ENCODE results near the gene ACTG1. TPM values are rescaled to one million over a fixed set of nuclear protein-coding genes. Genes with fewer than 3 reads are reported as not detected.

The ACTG1 gene
- total and polyA plus RNA-seq, 3 donors from 2014 or later: 1,571 to 2,057 (median 1,790) TPM

DNA sequence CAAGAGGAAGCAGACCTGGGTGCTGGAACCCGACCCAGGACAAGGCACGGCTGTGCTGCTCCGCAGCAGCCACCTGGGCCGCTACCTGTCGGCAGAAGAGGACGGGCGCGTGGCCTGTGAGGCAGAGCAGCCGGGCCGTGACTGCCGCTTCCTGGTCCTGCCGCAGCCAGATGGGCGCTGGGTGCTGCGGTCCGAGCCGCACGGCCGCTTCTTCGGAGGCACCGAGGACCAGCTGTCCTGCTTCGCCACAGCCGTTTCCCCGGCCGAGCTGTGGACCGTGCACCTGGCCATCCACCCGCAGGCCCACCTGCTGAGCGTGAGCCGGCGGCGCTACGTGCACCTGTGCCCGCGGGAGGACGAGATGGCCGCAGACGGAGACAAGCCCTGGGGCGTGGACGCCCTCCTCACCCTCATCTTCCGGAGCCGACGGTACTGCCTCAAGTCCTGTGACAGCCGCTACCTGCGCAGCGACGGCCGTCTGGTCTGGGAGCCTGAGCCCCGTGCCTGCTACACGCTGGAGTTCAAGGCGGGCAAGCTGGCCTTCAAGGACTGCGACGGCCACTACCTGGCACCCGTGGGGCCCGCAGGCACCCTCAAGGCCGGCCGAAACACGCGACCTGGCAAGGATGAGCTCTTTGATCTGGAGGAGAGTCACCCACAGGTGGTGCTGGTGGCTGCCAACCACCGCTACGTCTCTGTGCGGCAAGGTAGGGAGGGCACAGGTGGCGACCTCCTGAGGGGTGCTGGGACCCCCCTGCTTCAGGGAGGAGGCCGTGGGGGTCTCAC is 16.2 kb upstream of the ACTG1 start:
- H3K4me1 ChIP-seq: no peaks in the 10 kb centered on the region
- WGBS, 2 donors: 86 to 96% methylated on average over 19 to 62 of the region's 62 CpGs
- TF ChIP-seq CTCF (IDR thresholded peaks at IDR 0.05) (no peak), POLR2A (IDR thresholded peaks at IDR 0.05) (no peak)
- intact Hi-C loops (cut with DNase I; ENCODE audit: low total_unique reads): no loop called here
- DNase-seq: no peak
- H3K4me3 ChIP-seq: no peak overlapping the region
- no peaks in the 10 kb centered on the region for H3K9me3 ChIP-seq
- no peaks in the 10 kb centered on the region for H3K36me3 ChIP-seq (ENCODE audit: low read depth, missing control alignments)
- H3K27ac ChIP-seq: no peak overlapping the region
- H3K27me3 ChIP-seq: no peaks in the 10 kb centered on the region

DNA sequence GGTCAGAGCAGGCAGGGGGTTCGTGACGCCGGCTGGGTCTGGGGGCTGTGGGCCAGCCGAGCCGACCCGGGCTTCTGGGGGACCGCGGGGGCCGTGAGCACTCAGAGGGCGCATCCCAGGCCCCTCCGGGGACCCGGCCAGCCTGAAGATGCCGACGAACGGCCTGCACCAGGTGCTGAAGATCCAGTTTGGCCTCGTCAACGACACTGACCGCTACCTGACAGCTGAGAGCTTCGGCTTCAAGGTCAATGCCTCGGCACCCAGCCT is 15.7 kb upstream of the ACTG1 start:
- no peak overlapping the region for H3K4me3 ChIP-seq
- WGBS, 2 donors: 56% methylated on average over 18 of the region's 20 CpGs; no CpG with 5 or more reads in 1 of the 2 donors
- DNase-seq: no peak
- no peaks in the 10 kb centered on the region for H3K4me1 ChIP-seq
- intact Hi-C loops (cut with DNase I; ENCODE audit: low total_unique reads): no loop called here
- H3K27me3 ChIP-seq: no peaks in the 10 kb centered on the region
- H3K9me3 ChIP-seq: no peaks in the 10 kb centered on the region
- no peak overlapping the region for H3K27ac ChIP-seq
- TF ChIP-seq POLR2A (IDR thresholded peaks at IDR 0.05) (no peak), CTCF (IDR thresholded peaks at IDR 0.05) (no peak)
- no peaks in the 10 kb centered on the region for H3K36me3 ChIP-seq (ENCODE audit: low read depth, missing control alignments)

- no peaks in the 10 kb centered on the region for H3K4me1 ChIP-seq
- no peaks in the 10 kb centered on the region for H3K9me3 ChIP-seq
- no peak within 1 kb of the TSS for H3K4me3 ChIP-seq
- no peaks in the 10 kb centered on the region for H3K36me3 ChIP-seq (ENCODE audit: low read depth, missing control alignments)
- intact Hi-C loops (cut with DNase I; ENCODE audit: low total_unique reads): no loop called here
- H3K27ac ChIP-seq: no peak within 1 kb of the TSS
- no peaks in the 10 kb centered on the region for H3K27me3 ChIP-seq
- 55 to 59% methylated on average over 17 to 38 of the region's 42 CpGs for WGBS, 2 donors
- no peak for DNase-seq
- no peak for TF ChIP-seq POLR2A (IDR thresholded peaks at IDR 0.05)
- TF ChIP-seq CTCF (IDR thresholded peaks at IDR 0.05): no peak
These were observed 15.2 kb upstream of the ACTG1 start, which contains the start of gene FSCN2 for GRCh38 chr17:81527591-81528383. Gene FSCN2, plus strand, starts transcription at chr17:81528377. Its CDS starts 155 bp downstream, at chr17:81528532.

GRCh38 chr17:81526662-81527571 is 14.3 kb upstream of the ACTG1 start:
- Histone ChIP-seq H3K27me3 (no peaks in the 10 kb centered on the region), H3K9me3 (no peaks in the 10 kb centered on the region), H3K36me3 (ENCODE audit: low read depth, missing control alignments) (no peaks in the 10 kb centered on the region), H3K4me1 (no peaks in the 10 kb centered on the region), H3K4me3 (no peak overlapping the region), H3K27ac (no peak overlapping the region)
- 83 to 87% methylated on average over 16 to 21 of the region's 21 CpGs for WGBS, 2 donors
- intact Hi-C loops (cut with DNase I; ENCODE audit: low total_unique reads): no loop called here
- TF ChIP-seq POLR2A (IDR thresholded peaks at IDR 0.05): no peak
- TF ChIP-seq CTCF (IDR thresholded peaks at IDR 0.05): no peak
- no peak for DNase-seq

Data from testis (tissue), 3 donors.